Measurements from ENCODE around the gene DDX5.

The DDX5 gene

GRCh38 chr17:64536913-64537312, 30.8 kb upstream of the DDX5 start:
- peaks cover 84% of the 10 kb centered on the region for H3K36me3 ChIP-seq (ENCODE audit: low read depth)
- no peaks in the 10 kb centered on the region for H3K9me3 ChIP-seq (ENCODE audit: severe bottlenecking)
- H3K4me1 ChIP-seq (ENCODE audit: insufficient read depth, poor library complexity, severe bottlenecking): no peaks in the 10 kb centered on the region
- DNase-seq (ENCODE audit: low spot score) (no peak), ATAC-seq (ENCODE audit: low read depth) (no peak)
- H3K27me3 ChIP-seq (ENCODE audit: insufficient read depth, poor library complexity, severe bottlenecking): no peaks in the 10 kb centered on the region
- H3K4me3 ChIP-seq (ENCODE audit: severe bottlenecking): no peak overlapping the region
- no peak overlapping the region for H3K27ac ChIP-seq (ENCODE audit: poor library complexity, severe bottlenecking)
- TF ChIP-seq CTCF (IDR thresholded peaks at IDR 0.05; ENCODE audit: poor library complexity, severe bottlenecking): no peak

GRCh38 chr17:64535357-64535756, 29.3 kb upstream of the DDX5 start:
- Histone ChIP-seq H3K4me3 (ENCODE audit: severe bottlenecking) (no peak overlapping the region), H3K27ac (ENCODE audit: poor library complexity, severe bottlenecking) (no peak overlapping the region), H3K36me3 (ENCODE audit: low read depth) (peaks cover 93% of the 10 kb centered on the region), H3K27me3 (ENCODE audit: insufficient read depth, poor library complexity, severe bottlenecking) (no peaks in the 10 kb centered on the region), H3K9me3 (ENCODE audit: severe bottlenecking) (no peaks in the 10 kb centered on the region), H3K4me1 (ENCODE audit: insufficient read depth, poor library complexity, severe bottlenecking) (no peaks in the 10 kb centered on the region)
- no peak for TF ChIP-seq CTCF (IDR thresholded peaks at IDR 0.05; ENCODE audit: poor library complexity, severe bottlenecking)
- ATAC-seq (ENCODE audit: low read depth) (no peak), DNase-seq (ENCODE audit: low spot score) (no peak)

GRCh38 chr17:64534187-64534586, 28.1 kb upstream of the DDX5 start:
- Histone ChIP-seq H3K9me3 (ENCODE audit: severe bottlenecking) (no peaks in the 10 kb centered on the region), H3K36me3 (ENCODE audit: low read depth) (peaks cover 97% of the 10 kb centered on the region), H3K27ac (ENCODE audit: poor library complexity, severe bottlenecking) (no peak overlapping the region), H3K4me3 (ENCODE audit: severe bottlenecking) (no peak overlapping the region), H3K4me1 (ENCODE audit: insufficient read depth, poor library complexity, severe bottlenecking) (no peaks in the 10 kb centered on the region), H3K27me3 (ENCODE audit: insufficient read depth, poor library complexity, severe bottlenecking) (no peaks in the 10 kb centered on the region)
- peak; percentile 19 for TF ChIP-seq CTCF (IDR thresholded peaks at IDR 0.05; ENCODE audit: poor library complexity, severe bottlenecking)
- no peak for DNase-seq (ENCODE audit: low spot score)
- ATAC-seq (ENCODE audit: low read depth): peak; percentile 38; the same call in 1 of the 3 replicates

GRCh38 chr17:64533784-64534183, 27.7 kb upstream of the DDX5 start:
- ATAC-seq (ENCODE audit: low read depth): no peak; the same call in 2 of the 3 replicates
- H3K27ac ChIP-seq (ENCODE audit: poor library complexity, severe bottlenecking): no peak overlapping the region

More at GRCh38 chr17:64533784-64534183, 27.7 kb upstream of the DDX5 start:
- Histone ChIP-seq H3K4me3 (ENCODE audit: severe bottlenecking) (no peak overlapping the region), H3K4me1 (ENCODE audit: insufficient read depth, poor library complexity, severe bottlenecking) (no peaks in the 10 kb centered on the region), H3K36me3 (ENCODE audit: low read depth) (peaks cover 97% of the 10 kb centered on the region), H3K9me3 (ENCODE audit: severe bottlenecking) (no peaks in the 10 kb centered on the region), H3K27me3 (ENCODE audit: insufficient read depth, poor library complexity, severe bottlenecking) (no peaks in the 10 kb centered on the region)
- no peak for TF ChIP-seq CTCF (IDR thresholded peaks at IDR 0.05; ENCODE audit: poor library complexity, severe bottlenecking)
- no peak for DNase-seq (ENCODE audit: low spot score)

Data from RWPE2 (cell line).